ENCODE data around the gene OOSP3.

OOSP3 gene

DNA sequence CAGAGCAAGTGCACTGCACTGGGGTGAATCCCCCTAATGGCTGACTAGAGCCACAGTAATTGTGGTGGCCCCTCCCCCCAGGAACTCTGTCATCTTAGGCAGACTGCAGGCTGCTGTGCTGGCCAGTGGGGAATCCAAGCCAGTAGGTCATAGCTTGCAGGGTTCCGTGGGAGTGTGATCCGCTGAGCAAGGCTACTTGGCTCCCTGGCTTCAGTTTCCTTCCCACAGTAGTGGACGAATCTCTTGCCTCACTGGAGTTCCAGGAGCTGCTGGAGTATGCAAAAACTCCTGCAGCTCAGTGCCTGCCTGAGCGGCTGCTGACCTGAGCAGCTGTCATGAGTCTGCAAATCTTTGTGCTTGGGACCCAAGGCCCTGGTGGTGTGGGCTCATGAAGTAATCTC is 13.2 kb downstream of the OOSP3 start:
- 23% methylated on average over 4 of the region's 4 CpGs for WGBS (ENCODE audit: insufficient coverage)
- peaks cover 0 to 10% (median 3%) of the 10 kb centered on the region in 4 experiments for H3K4me1 ChIP-seq (ENCODE audit: control extremely low read depth in 1 of 4, control insufficient read depth in 4 of 4, insufficient read depth in 4 of 4, low read length in 3 of 4)
- H3K27ac ChIP-seq (ENCODE audit: insufficient read depth in 1 of 2, low read depth in 1 of 2, low read length in 2 of 2, poor library complexity in 1 of 2, severe bottlenecking in 2 of 2): no peak overlapping the region
- DNase-seq: peak; percentile 16 to 81 (median 72)
- H3K4me3 ChIP-seq (ENCODE audit: control insufficient read depth in 1 of 7, extremely low read depth in 1 of 7, insufficient read depth in 4 of 7, low read depth in 2 of 7, low read length in 6 of 7): peak overlapping the region in 2 of 7 experiments; percentile 52 to 56
- H3K9me3 ChIP-seq (ENCODE audit: control extremely low read depth in 1 of 5, control insufficient read depth in 4 of 5, insufficient read depth in 2 of 5, low read depth in 1 of 5, low read length in 4 of 5): peaks cover 0 to 12% (median 0%) of the 10 kb centered on the region in 5 experiments
- no peaks in the 10 kb centered on the region for H3K36me3 ChIP-seq (ENCODE audit: control insufficient read depth in 4 of 4, insufficient read depth in 4 of 4, low read length in 3 of 4)
- ChIA-PET POLR2A (no interaction called here), CTCF (interaction anchor here (0.6 kb wide), 1 partner anchor 22 kb away, joined by 3 read pairs; no protein-coding TSS in a partner anchor)
- H3K27me3 ChIP-seq (replicated peaks in 2 of 5; ENCODE audit: control insufficient read depth in 4 of 5, insufficient read depth in 5 of 5, low read length in 4 of 5): no peaks in the 10 kb centered on the region

DNA sequence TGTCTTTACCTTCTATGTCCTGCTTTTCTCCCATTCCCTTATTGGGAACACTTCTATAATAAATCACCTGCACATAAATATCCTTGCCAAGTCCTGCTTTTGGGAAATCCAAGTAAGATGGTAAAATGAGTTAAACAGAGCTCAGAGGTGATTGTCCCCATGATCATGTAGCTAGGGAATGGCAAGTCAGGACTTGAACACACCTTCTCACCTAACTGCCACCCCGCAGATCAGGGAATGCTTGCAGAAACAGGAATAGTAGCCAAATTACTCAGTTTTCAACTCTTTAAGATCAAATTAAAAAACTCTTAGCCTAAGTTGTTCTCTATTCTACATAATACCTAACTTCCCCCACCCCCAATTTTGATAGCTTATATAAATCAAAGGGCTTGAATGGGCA is 16.0 kb downstream of the OOSP3 start:
- no peak overlapping the region for H3K4me3 ChIP-seq (ENCODE audit: control insufficient read depth in 1 of 7, extremely low read depth in 1 of 7, insufficient read depth in 4 of 7, low read depth in 2 of 7, low read length in 6 of 7)
- H3K36me3 ChIP-seq (ENCODE audit: control insufficient read depth in 4 of 4, insufficient read depth in 4 of 4, low read length in 3 of 4): no peaks in the 10 kb centered on the region
- no peaks in the 10 kb centered on the region for H3K27me3 ChIP-seq (replicated peaks in 2 of 5; ENCODE audit: control insufficient read depth in 4 of 5, insufficient read depth in 5 of 5, low read length in 4 of 5)
- 100% methylated on average over 1 of the region's 1 CpG for WGBS (ENCODE audit: insufficient coverage)
- H3K9me3 ChIP-seq (ENCODE audit: control extremely low read depth in 1 of 5, control insufficient read depth in 4 of 5, insufficient read depth in 2 of 5, low read depth in 1 of 5, low read length in 4 of 5): peaks cover 0 to 2% (median 0%) of the 10 kb centered on the region in 5 experiments
- H3K27ac ChIP-seq (ENCODE audit: insufficient read depth in 1 of 2, low read depth in 1 of 2, low read length in 2 of 2, poor library complexity in 1 of 2, severe bottlenecking in 2 of 2): no peak overlapping the region
- POLR2A ChIA-PET: interaction anchor here (0.7 kb wide), 1 partner anchor 45 kb away, joined by 3 read pairs; no protein-coding TSS in a partner anchor
- CTCF ChIA-PET: no interaction called here
- peaks cover 0 to 10% (median 3%) of the 10 kb centered on the region in 4 experiments for H3K4me1 ChIP-seq (ENCODE audit: control extremely low read depth in 1 of 4, control insufficient read depth in 4 of 4, insufficient read depth in 4 of 4, low read length in 3 of 4)
- DNase-seq: no peak

DNA sequence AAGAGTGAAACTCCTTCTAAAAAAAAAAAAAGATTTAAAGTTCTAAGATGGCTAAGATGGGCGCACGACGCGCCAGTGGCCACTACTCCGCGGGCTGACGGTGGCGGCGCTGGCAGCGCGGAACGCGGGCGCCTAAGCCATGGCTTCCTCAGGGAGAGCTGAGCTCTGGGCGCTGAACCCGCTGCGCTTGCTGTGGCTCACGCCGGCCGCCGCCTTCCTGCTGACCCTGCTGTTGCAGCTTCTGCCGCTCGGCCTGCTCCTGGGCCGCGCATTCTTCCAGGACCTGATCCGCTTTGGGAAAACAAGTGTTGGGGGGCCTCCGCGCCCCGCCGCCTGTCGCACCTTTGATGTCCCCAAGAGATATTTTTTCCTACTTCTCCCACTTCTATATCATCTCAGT is 19.5 kb downstream of the OOSP3 start:
- H3K27me3 ChIP-seq (replicated peaks in 2 of 5; ENCODE audit: control insufficient read depth in 4 of 5, insufficient read depth in 5 of 5, low read length in 4 of 5): no peaks in the 10 kb centered on the region
- H3K4me3 ChIP-seq (ENCODE audit: control insufficient read depth in 1 of 7, extremely low read depth in 1 of 7, insufficient read depth in 4 of 7, low read depth in 2 of 7, low read length in 6 of 7): no peak overlapping the region
- CTCF ChIA-PET: no interaction called here
- DNase-seq: no peak
- POLR2A ChIA-PET: no interaction called here
- 99% methylated on average over 29 of the region's 31 CpGs for WGBS (ENCODE audit: insufficient coverage)
- H3K4me1 ChIP-seq (ENCODE audit: control extremely low read depth in 1 of 4, control insufficient read depth in 4 of 4, insufficient read depth in 4 of 4, low read length in 3 of 4): no peaks in the 10 kb centered on the region
- H3K36me3 ChIP-seq (ENCODE audit: control insufficient read depth in 4 of 4, insufficient read depth in 4 of 4, low read length in 3 of 4): no peaks in the 10 kb centered on the region
- peaks cover 0 to 2% (median 0%) of the 10 kb centered on the region in 5 experiments for H3K9me3 ChIP-seq (ENCODE audit: control extremely low read depth in 1 of 5, control insufficient read depth in 4 of 5, insufficient read depth in 2 of 5, low read depth in 1 of 5, low read length in 4 of 5)
- H3K27ac ChIP-seq (ENCODE audit: insufficient read depth in 1 of 2, low read depth in 1 of 2, low read length in 2 of 2, poor library complexity in 1 of 2, severe bottlenecking in 2 of 2): no peak overlapping the region

DNA sequence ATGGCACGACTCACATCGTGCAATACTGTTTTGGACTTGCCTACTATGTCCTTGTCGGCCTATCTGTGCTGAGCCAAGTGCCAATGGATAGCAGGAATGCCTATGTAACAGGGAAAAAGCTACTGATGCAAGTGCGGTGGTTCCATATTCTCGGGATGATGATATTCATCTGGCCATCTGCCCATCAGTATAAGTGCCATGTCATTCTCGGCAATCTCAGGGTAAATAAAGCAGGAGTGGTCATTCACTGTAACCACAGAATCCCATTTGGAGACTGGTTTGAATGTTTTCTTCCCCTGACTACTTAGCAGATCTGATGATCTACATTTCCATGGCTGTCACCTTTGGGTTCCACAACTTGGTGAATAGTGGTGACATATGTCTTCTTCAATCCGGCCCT is 20.1 kb downstream of the OOSP3 start:
- WGBS (ENCODE audit: insufficient coverage): 97% methylated on average over 7 of the region's 7 CpGs
- H3K36me3 ChIP-seq (ENCODE audit: control insufficient read depth in 4 of 4, insufficient read depth in 4 of 4, low read length in 3 of 4): no peaks in the 10 kb centered on the region
- H3K27me3 ChIP-seq (replicated peaks in 2 of 5; ENCODE audit: control insufficient read depth in 4 of 5, insufficient read depth in 5 of 5, low read length in 4 of 5): no peaks in the 10 kb centered on the region
- CTCF ChIA-PET: no interaction called here
- H3K9me3 ChIP-seq (ENCODE audit: control extremely low read depth in 1 of 5, control insufficient read depth in 4 of 5, insufficient read depth in 2 of 5, low read depth in 1 of 5, low read length in 4 of 5): peaks cover 0 to 2% (median 0%) of the 10 kb centered on the region in 5 experiments
- DNase-seq: no peak
- no peak overlapping the region for H3K4me3 ChIP-seq (ENCODE audit: control insufficient read depth in 1 of 7, extremely low read depth in 1 of 7, insufficient read depth in 4 of 7, low read depth in 2 of 7, low read length in 6 of 7)
- no peaks in the 10 kb centered on the region for H3K4me1 ChIP-seq (ENCODE audit: control extremely low read depth in 1 of 4, control insufficient read depth in 4 of 4, insufficient read depth in 4 of 4, low read length in 3 of 4)
- H3K27ac ChIP-seq (ENCODE audit: insufficient read depth in 1 of 2, low read depth in 1 of 2, low read length in 2 of 2, poor library complexity in 1 of 2, severe bottlenecking in 2 of 2): no peak overlapping the region
- POLR2A ChIA-PET: no interaction called here

DNA sequence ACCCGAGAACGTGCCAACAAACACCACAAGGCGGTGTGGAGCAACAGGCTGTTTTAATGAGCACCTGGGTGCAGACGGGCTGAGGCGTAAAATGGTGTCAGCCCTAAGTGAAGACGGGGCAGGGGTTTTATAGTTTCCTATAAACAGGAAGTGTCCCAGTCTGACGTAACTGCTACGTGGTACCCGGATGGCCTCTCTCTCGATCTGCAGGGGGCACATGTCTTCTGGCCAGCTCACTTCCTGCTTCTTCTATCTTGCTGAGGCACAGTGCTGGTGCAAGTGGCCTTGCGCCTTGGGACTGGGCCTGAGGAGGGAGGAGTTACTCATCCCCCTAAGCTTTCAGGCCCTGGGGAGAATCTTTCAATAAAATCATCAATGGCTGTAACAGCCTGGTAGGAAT is 20.9 kb downstream of the OOSP3 start:
- ChIA-PET CTCF (no interaction called here), POLR2A (no interaction called here)
- peak in 2 of 3 donors; percentile 11 to 33 for DNase-seq
- no peaks in the 10 kb centered on the region for H3K4me1 ChIP-seq (ENCODE audit: control extremely low read depth in 1 of 4, control insufficient read depth in 4 of 4, insufficient read depth in 4 of 4, low read length in 3 of 4)
- 78% methylated on average over 10 of the region's 11 CpGs for WGBS (ENCODE audit: insufficient coverage)
- no peak overlapping the region for H3K4me3 ChIP-seq (ENCODE audit: control insufficient read depth in 1 of 7, extremely low read depth in 1 of 7, insufficient read depth in 4 of 7, low read depth in 2 of 7, low read length in 6 of 7)
- peaks cover 0 to 2% (median 0%) of the 10 kb centered on the region in 5 experiments for H3K9me3 ChIP-seq (ENCODE audit: control extremely low read depth in 1 of 5, control insufficient read depth in 4 of 5, insufficient read depth in 2 of 5, low read depth in 1 of 5, low read length in 4 of 5)
- H3K36me3 ChIP-seq (ENCODE audit: control insufficient read depth in 4 of 4, insufficient read depth in 4 of 4, low read length in 3 of 4): no peaks in the 10 kb centered on the region
- H3K27ac ChIP-seq (ENCODE audit: insufficient read depth in 1 of 2, low read depth in 1 of 2, low read length in 2 of 2, poor library complexity in 1 of 2, severe bottlenecking in 2 of 2): no peak overlapping the region
- H3K27me3 ChIP-seq (replicated peaks in 2 of 5; ENCODE audit: control insufficient read depth in 4 of 5, insufficient read depth in 5 of 5, low read length in 4 of 5): no peaks in the 10 kb centered on the region

DNA sequence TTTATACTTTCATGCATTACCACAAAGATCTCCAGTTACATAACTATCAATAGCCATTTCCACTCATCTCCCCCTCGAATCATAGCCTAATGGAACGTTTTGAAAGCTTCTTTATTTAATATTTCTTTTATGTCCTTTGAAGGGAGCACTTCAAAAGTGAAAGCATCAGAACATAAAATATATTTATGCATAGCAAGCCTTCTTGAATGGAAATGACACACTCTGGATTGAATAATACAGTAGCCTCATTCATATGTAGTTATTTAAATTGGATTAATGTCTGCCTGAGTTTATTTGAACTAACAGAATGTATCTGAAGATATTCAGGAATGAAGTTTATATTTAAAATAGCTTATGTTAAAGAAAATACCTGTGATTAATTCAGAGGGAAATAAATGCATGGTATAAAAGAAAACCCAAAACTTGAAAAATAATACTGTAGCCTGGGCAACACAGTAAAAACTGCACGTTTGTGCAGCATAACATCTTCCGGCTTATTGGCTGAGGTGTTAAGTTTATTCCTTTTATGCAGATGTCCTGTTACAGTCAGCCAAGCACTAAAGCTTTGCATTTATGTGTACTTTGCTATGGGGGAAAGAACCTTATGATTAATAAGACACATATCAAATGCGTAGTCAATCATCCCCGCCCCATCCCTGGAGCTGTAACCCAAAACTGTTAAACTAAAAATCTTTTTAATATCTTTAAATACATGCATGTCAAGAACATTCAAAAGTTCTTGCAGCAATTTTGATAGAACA is 22.0 kb downstream of the OOSP3 start:
- H3K9me3 ChIP-seq (ENCODE audit: control extremely low read depth in 1 of 5, control insufficient read depth in 4 of 5, insufficient read depth in 2 of 5, low read depth in 1 of 5, low read length in 4 of 5): peaks cover 0 to 2% (median 0%) of the 10 kb centered on the region in 5 experiments
- 92% methylated on average over 3 of the region's 6 CpGs for WGBS (ENCODE audit: insufficient coverage)
- CTCF ChIA-PET: interaction anchor here (1.0 kb wide), 1 partner anchor 137 kb away, joined by 4 read pairs; no protein-coding TSS in a partner anchor
- H3K4me1 ChIP-seq (ENCODE audit: control extremely low read depth in 1 of 4, control insufficient read depth in 4 of 4, insufficient read depth in 4 of 4, low read length in 3 of 4): no peaks in the 10 kb centered on the region
- no peak overlapping the region for H3K27ac ChIP-seq (ENCODE audit: insufficient read depth in 1 of 2, low read depth in 1 of 2, low read length in 2 of 2, poor library complexity in 1 of 2, severe bottlenecking in 2 of 2)
- no peaks in the 10 kb centered on the region for H3K36me3 ChIP-seq (ENCODE audit: control insufficient read depth in 4 of 4, insufficient read depth in 4 of 4, low read length in 3 of 4)
- DNase-seq: no peak
- H3K27me3 ChIP-seq (replicated peaks in 2 of 5; ENCODE audit: control insufficient read depth in 4 of 5, insufficient read depth in 5 of 5, low read length in 4 of 5): no peaks in the 10 kb centered on the region
- H3K4me3 ChIP-seq (ENCODE audit: control insufficient read depth in 1 of 7, extremely low read depth in 1 of 7, insufficient read depth in 4 of 7, low read depth in 2 of 7, low read length in 6 of 7): no peak overlapping the region
- POLR2A ChIA-PET: no interaction called here

DNA sequence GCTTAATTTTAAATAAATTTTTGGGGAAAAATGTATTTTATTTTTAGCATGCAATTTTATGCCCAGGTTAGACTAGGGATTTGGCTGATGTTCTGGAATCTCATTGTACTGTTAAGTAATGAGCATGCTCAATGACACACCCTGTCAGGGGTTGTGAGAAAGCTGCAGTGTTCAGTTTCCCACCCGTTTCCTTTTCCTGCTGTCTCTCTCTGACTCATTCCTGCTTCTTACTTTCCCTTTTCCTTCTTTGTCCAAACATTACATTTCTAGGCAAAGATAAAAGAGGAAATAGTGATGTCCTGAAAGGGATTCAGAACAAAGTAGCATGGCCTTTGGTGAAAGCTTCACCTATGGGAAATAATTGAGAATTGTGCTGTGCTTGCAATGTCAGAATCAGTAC is 22.7 kb downstream of the OOSP3 start:
- Histone ChIP-seq H3K4me1 (ENCODE audit: control extremely low read depth in 1 of 4, control insufficient read depth in 4 of 4, insufficient read depth in 4 of 4, low read length in 3 of 4) (no peaks in the 10 kb centered on the region), H3K4me3 (ENCODE audit: control insufficient read depth in 1 of 7, extremely low read depth in 1 of 7, insufficient read depth in 4 of 7, low read depth in 2 of 7, low read length in 6 of 7) (no peak overlapping the region), H3K9me3 (ENCODE audit: control extremely low read depth in 1 of 5, control insufficient read depth in 4 of 5, insufficient read depth in 2 of 5, low read depth in 1 of 5, low read length in 4 of 5) (peaks cover 0 to 2% (median 0%) of the 10 kb centered on the region in 5 experiments), H3K36me3 (ENCODE audit: control insufficient read depth in 4 of 4, insufficient read depth in 4 of 4, low read length in 3 of 4) (no peaks in the 10 kb centered on the region), H3K27me3 (replicated peaks in 2 of 5; ENCODE audit: control insufficient read depth in 4 of 5, insufficient read depth in 5 of 5, low read length in 4 of 5) (no peaks in the 10 kb centered on the region), H3K27ac (ENCODE audit: insufficient read depth in 1 of 2, low read depth in 1 of 2, low read length in 2 of 2, poor library complexity in 1 of 2, severe bottlenecking in 2 of 2) (no peak overlapping the region)
- POLR2A ChIA-PET: no interaction called here
- no CpG with 5 or more reads among the region's 1 CpG for WGBS (ENCODE audit: insufficient coverage)
- CTCF ChIA-PET: no interaction called here
- DNase-seq: no peak

All from common myeloid progenitor, CD34-positive (primary cell).